GM18861 (cell line): ENCODE results near the gene OSBPL8.

Source experiments
- ATAC-seq: cut with Tn5 transposase; IDR thresholded peaks from one replicate; pipeline ENCODE4 v1.9.1; 2021; ENCODE audit not compliant: unreplicated experiment

The OSBPL8 gene

GRCh38 chr12:76558684-76559399 is 729 bp downstream of the OSBPL8 start:
- peak; percentile 37 for ATAC-seq

- no peak for ATAC-seq
These were observed 3.2 kb downstream of the OSBPL8 start for GRCh38 chr12:76556368-76556767.

GRCh38 chr12:76555797-76556196 is 3.8 kb downstream of the OSBPL8 start:
- no peak for ATAC-seq

- no peak for ATAC-seq
These were observed 4.3 kb downstream of the OSBPL8 start for GRCh38 chr12:76555231-76555767.

GRCh38 chr12:76554405-76555230 is 5.0 kb downstream of the OSBPL8 start:
- ATAC-seq = no peak

GRCh38 chr12:76552343-76552938 is 7.1 kb downstream of the OSBPL8 start:
- ATAC-seq = no peak

GRCh38 chr12:76551482-76551888 is 8.1 kb downstream of the OSBPL8 start:
- ATAC-seq = peak; percentile 31

- ATAC-seq = no peak
These were observed 10.4 kb downstream of the OSBPL8 start for GRCh38 chr12:76549131-76549530.

GRCh38 chr12:76548222-76548837 is 11.2 kb downstream of the OSBPL8 start:
- no peak for ATAC-seq

- no peak for ATAC-seq
These were observed 12.0 kb downstream of the OSBPL8 start for GRCh38 chr12:76547526-76547925.

- no peak for ATAC-seq
These were observed 12.7 kb downstream of the OSBPL8 start for GRCh38 chr12:76546889-76547288.

- ATAC-seq = no peak
These were observed 14.1 kb downstream of the OSBPL8 start for GRCh38 chr12:76545486-76545885.

GRCh38 chr12:76544601-76545261 is 14.8 kb downstream of the OSBPL8 start:
- ATAC-seq = no peak

- ATAC-seq = no peak
These were observed 15.7 kb downstream of the OSBPL8 start for GRCh38 chr12:76543813-76544347.

GRCh38 chr12:76542908-76543307 is 16.7 kb downstream of the OSBPL8 start:
- no peak for ATAC-seq

- no peak for ATAC-seq
These were observed 19.8 kb downstream of the OSBPL8 start for GRCh38 chr12:76539727-76540126.

GRCh38 chr12:76537923-76538322 is 21.6 kb downstream of the OSBPL8 start:
- ATAC-seq = no peak

- no peak for ATAC-seq
These were observed 23.0 kb downstream of the OSBPL8 start for GRCh38 chr12:76536546-76536945.

- ATAC-seq = no peak
These were observed 24.4 kb downstream of the OSBPL8 start for GRCh38 chr12:76535170-76535569.

GRCh38 chr12:76533331-76533730 is 26.2 kb downstream of the OSBPL8 start:
- no peak for ATAC-seq
